Measurements from ENCODE around the gene FOXN3.

FOXN3 gene

GRCh38 chr14:89444516-89445125, 27.6 kb upstream of the FOXN3 start:
- TF ChIP-seq, protein P1, sequence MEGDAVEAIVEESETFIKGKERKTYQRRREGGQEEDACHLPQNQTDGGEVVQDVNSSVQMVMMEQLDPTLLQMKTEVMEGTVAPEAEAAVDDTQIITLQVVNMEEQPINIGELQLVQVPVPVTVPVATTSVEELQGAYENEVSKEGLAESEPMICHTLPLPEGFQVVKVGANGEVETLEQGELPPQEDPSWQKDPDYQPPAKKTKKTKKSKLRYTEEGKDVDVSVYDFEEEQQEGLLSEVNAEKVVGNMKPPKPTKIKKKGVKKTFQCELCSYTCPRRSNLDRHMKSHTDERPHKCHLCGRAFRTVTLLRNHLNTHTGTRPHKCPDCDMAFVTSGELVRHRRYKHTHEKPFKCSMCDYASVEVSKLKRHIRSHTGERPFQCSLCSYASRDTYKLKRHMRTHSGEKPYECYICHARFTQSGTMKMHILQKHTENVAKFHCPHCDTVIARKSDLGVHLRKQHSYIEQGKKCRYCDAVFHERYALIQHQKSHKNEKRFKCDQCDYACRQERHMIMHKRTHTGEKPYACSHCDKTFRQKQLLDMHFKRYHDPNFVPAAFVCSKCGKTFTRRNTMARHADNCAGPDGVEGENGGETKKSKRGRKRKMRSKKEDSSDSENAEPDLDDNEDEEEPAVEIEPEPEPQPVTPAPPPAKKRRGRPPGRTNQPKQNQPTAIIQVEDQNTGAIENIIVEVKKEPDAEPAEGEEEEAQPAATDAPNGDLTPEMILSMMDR (IDR thresholded peaks at IDR 0.05; ENCODE audit: insufficient read depth, low read depth, low read length, missing control alignments) = no peak
- H3K4me3 ChIP-seq (ENCODE audit: low read length) = no peak overlapping the region
- no peak for DNase-seq (ENCODE audit: low read depth)

DNA sequence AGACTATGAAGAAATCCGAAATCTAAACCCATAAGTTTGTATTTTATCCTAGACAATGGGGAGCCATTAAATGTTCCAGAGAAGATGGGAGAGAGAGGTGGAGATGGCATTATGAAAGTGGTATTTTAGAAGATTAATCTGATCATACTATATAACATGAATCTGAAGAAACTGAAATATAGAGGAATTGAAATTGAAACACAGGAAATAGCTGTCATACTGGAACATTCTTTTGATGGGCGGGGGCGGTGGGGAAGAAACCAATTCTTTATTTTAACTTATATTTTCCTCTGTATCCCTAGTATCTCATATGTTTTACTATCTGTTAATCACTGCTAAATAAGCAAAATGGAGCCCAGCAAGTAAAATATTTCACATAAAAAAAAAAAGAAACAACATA, 27.0 kb upstream of the FOXN3 start:
- no peak overlapping the region for H3K4me3 ChIP-seq (ENCODE audit: low read length)
- DNase-seq (ENCODE audit: low read depth) = no peak

GRCh38 chr14:89443042-89443629, 26.1 kb upstream of the FOXN3 start:
- TF ChIP-seq, protein P1 (IDR thresholded peaks at IDR 0.05; ENCODE audit: insufficient read depth, low read depth, low read length, missing control alignments) = no peak
- H3K4me3 ChIP-seq (ENCODE audit: low read length) = no peak overlapping the region
- DNase-seq (ENCODE audit: low read depth) = peak; percentile 72

More for the DNA sequence above, 27.0 kb upstream of the FOXN3 start:
- TF ChIP-seq, protein P1 (IDR thresholded peaks at IDR 0.05; ENCODE audit: insufficient read depth, low read depth, low read length, missing control alignments) = no peak

GRCh38 chr14:89442280-89442679, 25.2 kb upstream of the FOXN3 start:
- no peak for DNase-seq (ENCODE audit: low read depth)
- no peak overlapping the region for H3K4me3 ChIP-seq (ENCODE audit: low read length)
- TF ChIP-seq, protein P1 (IDR thresholded peaks at IDR 0.05; ENCODE audit: insufficient read depth, low read depth, low read length, missing control alignments) = no peak

DNA sequence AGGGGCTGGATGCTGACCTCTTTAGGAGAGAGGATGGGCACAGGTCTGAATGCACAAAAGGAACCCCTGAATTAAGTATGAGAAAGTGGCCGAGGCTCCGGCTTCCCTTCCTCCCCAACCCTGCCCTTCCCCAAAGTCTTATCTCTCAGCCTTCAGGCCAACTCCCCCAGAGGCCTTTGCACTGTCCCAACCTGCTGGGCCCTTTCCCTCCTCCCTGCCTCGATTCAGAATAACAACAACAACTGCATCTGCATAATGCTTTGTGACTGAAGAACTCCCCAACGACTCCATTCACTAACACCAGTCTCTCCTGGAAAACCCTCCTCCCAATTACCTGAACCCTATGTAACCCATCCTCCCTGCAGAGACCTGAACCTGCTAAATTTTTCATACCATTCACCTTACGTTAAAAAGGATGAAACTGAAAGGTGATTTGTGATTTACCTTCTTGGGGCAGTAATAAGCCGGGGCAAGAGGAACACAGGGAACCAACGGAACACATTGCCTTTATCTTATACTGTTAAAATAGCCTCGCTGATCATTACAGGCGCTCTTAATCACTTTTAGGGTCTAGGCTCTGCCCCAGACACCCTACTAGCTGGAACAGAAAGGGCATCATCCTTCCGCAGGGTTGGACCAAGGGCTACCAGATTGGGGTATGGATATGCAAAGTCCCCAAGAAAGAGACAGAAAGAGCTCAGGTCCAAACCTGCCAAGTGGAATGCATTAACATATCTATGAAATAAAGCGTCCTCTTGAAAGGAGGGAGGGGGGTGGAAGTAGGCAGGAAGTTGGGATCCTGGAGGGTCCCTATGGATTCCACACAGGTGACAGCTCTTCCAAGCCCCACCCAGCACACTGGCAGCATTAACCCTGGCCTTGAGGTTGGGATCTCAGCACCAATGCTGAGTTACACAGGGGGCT, 24.2 kb upstream of the FOXN3 start:
- TF ChIP-seq, protein P1 (IDR thresholded peaks at IDR 0.05; ENCODE audit: insufficient read depth, low read depth, low read length, missing control alignments) = no peak
- H3K4me3 ChIP-seq (ENCODE audit: low read length) = no peak overlapping the region
- no peak for DNase-seq (ENCODE audit: low read depth)

GRCh38 chr14:89435892-89436656, 19.0 kb upstream of the FOXN3 start:
- TF ChIP-seq, protein P1 (IDR thresholded peaks at IDR 0.05; ENCODE audit: insufficient read depth, low read depth, low read length, missing control alignments) = no peak
- no peak for DNase-seq (ENCODE audit: low read depth)
- H3K4me3 ChIP-seq (ENCODE audit: low read length) = no peak overlapping the region
